ENCODE measurements around the gene MYLK4. TPM values are rescaled to one million over a fixed set of nuclear protein-coding genes. Genes with fewer than 3 reads are reported as not detected.

The MYLK4 gene
- total RNA-seq, 1 donor from 2014 or later: 0.97 TPM

GRCh38 chr6:2712102-2712501 is 38.6 kb downstream of the MYLK4 start:
- H3K4me1 Mint-ChIP-seq (ENCODE audit: unreplicated experiment): no peaks in the 10 kb centered on the region
- no peaks in the 10 kb centered on the region for H3K9me3 Mint-ChIP-seq (ENCODE audit: unreplicated experiment)
- TF ChIP-seq, protein P1, sequence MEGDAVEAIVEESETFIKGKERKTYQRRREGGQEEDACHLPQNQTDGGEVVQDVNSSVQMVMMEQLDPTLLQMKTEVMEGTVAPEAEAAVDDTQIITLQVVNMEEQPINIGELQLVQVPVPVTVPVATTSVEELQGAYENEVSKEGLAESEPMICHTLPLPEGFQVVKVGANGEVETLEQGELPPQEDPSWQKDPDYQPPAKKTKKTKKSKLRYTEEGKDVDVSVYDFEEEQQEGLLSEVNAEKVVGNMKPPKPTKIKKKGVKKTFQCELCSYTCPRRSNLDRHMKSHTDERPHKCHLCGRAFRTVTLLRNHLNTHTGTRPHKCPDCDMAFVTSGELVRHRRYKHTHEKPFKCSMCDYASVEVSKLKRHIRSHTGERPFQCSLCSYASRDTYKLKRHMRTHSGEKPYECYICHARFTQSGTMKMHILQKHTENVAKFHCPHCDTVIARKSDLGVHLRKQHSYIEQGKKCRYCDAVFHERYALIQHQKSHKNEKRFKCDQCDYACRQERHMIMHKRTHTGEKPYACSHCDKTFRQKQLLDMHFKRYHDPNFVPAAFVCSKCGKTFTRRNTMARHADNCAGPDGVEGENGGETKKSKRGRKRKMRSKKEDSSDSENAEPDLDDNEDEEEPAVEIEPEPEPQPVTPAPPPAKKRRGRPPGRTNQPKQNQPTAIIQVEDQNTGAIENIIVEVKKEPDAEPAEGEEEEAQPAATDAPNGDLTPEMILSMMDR (IDR thresholded peaks at IDR 0.05; ENCODE audit: unreplicated experiment): no peak
- no peak overlapping the region for H3K27ac Mint-ChIP-seq (ENCODE audit: unreplicated experiment)
- H3K27me3 Mint-ChIP-seq (ENCODE audit: unreplicated experiment): no peaks in the 10 kb centered on the region
- no peak for DNase-seq (ENCODE audit: low spot score)
- H3K36me3 Mint-ChIP-seq (ENCODE audit: low read depth, unreplicated experiment): peaks cover 8% of the 10 kb centered on the region
- H3K4me3 Mint-ChIP-seq (ENCODE audit: unreplicated experiment): no peak overlapping the region

DNA sequence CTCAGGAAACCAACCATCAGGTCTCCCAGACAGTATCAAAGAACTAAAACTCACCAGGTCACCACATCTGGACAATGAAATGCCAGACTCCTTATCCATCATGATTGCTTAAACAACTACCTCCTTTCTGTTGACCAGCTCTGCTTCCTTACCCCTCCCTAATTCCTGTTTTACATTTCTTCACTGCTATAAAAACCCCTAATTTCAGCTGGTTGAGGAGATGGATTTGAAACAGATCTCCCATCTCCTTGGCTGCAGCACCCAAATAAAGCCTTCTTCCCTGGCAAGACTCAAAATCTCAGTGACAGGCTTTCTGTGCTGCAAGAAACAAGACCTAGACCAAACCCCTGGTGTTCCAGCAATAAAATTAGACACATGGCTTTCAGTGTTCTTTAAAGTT is 40.3 kb downstream of the MYLK4 start:
- H3K36me3 Mint-ChIP-seq (ENCODE audit: low read depth, unreplicated experiment): peaks cover 8% of the 10 kb centered on the region
- TF ChIP-seq, protein P1 (IDR thresholded peaks at IDR 0.05; ENCODE audit: unreplicated experiment): no peak

DNA sequence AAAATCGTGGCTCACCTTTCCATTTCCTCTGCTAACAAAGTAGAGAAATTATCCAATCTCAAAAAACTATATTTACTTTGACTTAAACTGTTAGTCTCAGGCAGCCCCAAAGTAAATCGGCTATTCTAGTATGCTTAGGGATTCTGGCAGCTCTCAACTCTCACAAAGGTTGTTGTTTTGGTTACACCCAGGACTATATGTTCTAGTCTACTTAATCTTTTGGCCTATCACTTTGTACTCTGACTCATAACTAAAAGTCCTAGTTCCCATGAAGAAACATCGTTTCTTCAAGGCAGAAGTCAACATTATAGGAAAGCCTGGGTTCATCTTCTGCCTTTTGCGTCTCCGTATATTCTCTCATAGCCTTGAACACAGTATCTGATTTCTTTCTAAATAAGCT is 42.3 kb downstream of the MYLK4 start:
- Mint-ChIP-seq H3K27ac (ENCODE audit: unreplicated experiment) (no peak overlapping the region), H3K4me1 (ENCODE audit: unreplicated experiment) (no peaks in the 10 kb centered on the region), H3K4me3 (ENCODE audit: unreplicated experiment) (no peak overlapping the region), H3K36me3 (ENCODE audit: low read depth, unreplicated experiment) (peaks cover 8% of the 10 kb centered on the region), H3K9me3 (ENCODE audit: unreplicated experiment) (no peaks in the 10 kb centered on the region), H3K27me3 (ENCODE audit: unreplicated experiment) (no peaks in the 10 kb centered on the region)
- TF ChIP-seq, protein P1 (IDR thresholded peaks at IDR 0.05; ENCODE audit: unreplicated experiment): no peak
- DNase-seq (ENCODE audit: low spot score): no peak

More for the DNA sequence above, 40.3 kb downstream of the MYLK4 start:
- H3K27me3 Mint-ChIP-seq (ENCODE audit: unreplicated experiment): no peaks in the 10 kb centered on the region
- no peaks in the 10 kb centered on the region for H3K4me1 Mint-ChIP-seq (ENCODE audit: unreplicated experiment)
- no peak overlapping the region for H3K4me3 Mint-ChIP-seq (ENCODE audit: unreplicated experiment)
- DNase-seq (ENCODE audit: low spot score): no peak
- H3K9me3 Mint-ChIP-seq (ENCODE audit: unreplicated experiment): no peaks in the 10 kb centered on the region
- H3K27ac Mint-ChIP-seq (ENCODE audit: unreplicated experiment): no peak overlapping the region

- Mint-ChIP-seq H3K27ac (ENCODE audit: unreplicated experiment) (no peak overlapping the region), H3K36me3 (ENCODE audit: low read depth, unreplicated experiment) (peaks cover 3% of the 10 kb centered on the region), H3K27me3 (ENCODE audit: unreplicated experiment) (peaks cover 2% of the 10 kb centered on the region), H3K9me3 (ENCODE audit: unreplicated experiment) (no peaks in the 10 kb centered on the region), H3K4me1 (ENCODE audit: unreplicated experiment) (no peaks in the 10 kb centered on the region), H3K4me3 (ENCODE audit: unreplicated experiment) (no peak overlapping the region)
- DNase-seq (ENCODE audit: low spot score): no peak
- TF ChIP-seq, protein P1 (IDR thresholded peaks at IDR 0.05; ENCODE audit: unreplicated experiment): no peak
Observed at GRCh38 chr6:2706558-2706957, 44.2 kb downstream of the MYLK4 start.

DNA sequence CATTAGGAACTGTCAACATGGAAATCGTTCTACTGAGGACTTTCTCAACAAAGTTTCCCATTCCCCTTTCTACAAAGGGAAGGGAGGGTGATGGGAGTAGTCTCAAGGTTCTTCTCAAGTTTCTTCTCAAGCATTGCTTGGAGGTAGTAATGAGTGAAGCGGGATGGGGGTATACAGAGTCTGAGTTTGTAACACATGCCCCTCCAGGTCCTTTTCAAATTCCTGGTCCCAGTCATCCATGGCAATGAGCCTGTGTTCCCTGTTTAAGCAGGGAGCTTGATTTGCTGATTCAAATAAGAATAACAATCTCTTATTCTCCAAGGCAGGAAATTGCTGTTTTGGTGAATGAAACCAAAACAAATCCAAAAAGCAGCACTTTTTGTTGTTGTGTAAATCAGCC is 45.5 kb downstream of the MYLK4 start:
- Mint-ChIP-seq H3K4me3 (ENCODE audit: unreplicated experiment) (no peak overlapping the region), H3K4me1 (ENCODE audit: unreplicated experiment) (peaks cover 4% of the 10 kb centered on the region), H3K27ac (ENCODE audit: unreplicated experiment) (no peak overlapping the region), H3K9me3 (ENCODE audit: unreplicated experiment) (no peaks in the 10 kb centered on the region), H3K36me3 (ENCODE audit: low read depth, unreplicated experiment) (no peaks in the 10 kb centered on the region), H3K27me3 (ENCODE audit: unreplicated experiment) (peaks cover 2% of the 10 kb centered on the region)
- DNase-seq (ENCODE audit: low spot score): no peak
- TF ChIP-seq, protein P1 (IDR thresholded peaks at IDR 0.05; ENCODE audit: unreplicated experiment): no peak
